SJSA1 (cell line): ENCODE data around the gene KANSL3. TPM values are rescaled to one million over a fixed set of nuclear protein-coding genes. Genes with fewer than 3 reads are reported as not detected.
"Not testable (repeated sequence)": the region's sequence is repeated elsewhere in the genome, so short reads cannot be mapped to it uniquely, and the experiment has no call there.

ENCODE experiments used
- DNase-seq, 2 experiments: peaks; one replicate each; pipeline ENCODE4 v3.0.0-alpha.2; 2015 to 2020; ENCODE audit warnings: low spot score in 2 of 2, low read depth in 1 of 2
- H3K27ac ChIP-seq: fragments of 250-450 bp; sonication (Bioruptor Pico); 2 replicates; pipeline ENCODE4 v1.5.1; 2020; ENCODE audit warnings: mild to moderate bottlenecking, moderate library complexity
- H3K27me3 ChIP-seq: fragments of 250-450 bp; sonication (Bioruptor Pico); replicated peaks from 2 replicates; pipeline ENCODE4 v1.5.1; 2020; ENCODE audit warnings: mild to moderate bottlenecking, moderate library complexity
- H3K36me3 ChIP-seq: fragments of 250-450 bp; sonication (Bioruptor Pico); 2 replicates; pipeline ENCODE4 v1.5.1; 2020; ENCODE audit warnings: mild to moderate bottlenecking
- H3K4me1 ChIP-seq: fragments of 250-450 bp; sonication (Bioruptor Pico); replicated peaks from 2 replicates; pipeline ENCODE4 v1.6.1; 2021; ENCODE audit warnings: mild to moderate bottlenecking
- H3K4me3 ChIP-seq: fragments of 250-450 bp; sonication (Bioruptor Pico); 2 replicates; pipeline ENCODE4 v1.5.1; 2020; ENCODE audit warnings: mild to moderate bottlenecking
- H3K9me3 ChIP-seq: fragments of 250-450 bp; sonication (Bioruptor Pico); replicated peaks from 2 replicates; pipeline ENCODE4 v1.5.1; 2020; ENCODE audit warnings: mild to moderate bottlenecking
- total RNA-seq: library from RNA; depleted of rRNA; stranded (reverse); fragments of >200 nt; shearing (Covaris generic); gene quantifications from 2 replicates; pipeline ENCODE4 v1.2.3, GENCODE V29; 2014; rRNA removed

KANSL3 gene
- 21.9 and 31.4 TPM in 2 replicates for total RNA-seq

DNA sequence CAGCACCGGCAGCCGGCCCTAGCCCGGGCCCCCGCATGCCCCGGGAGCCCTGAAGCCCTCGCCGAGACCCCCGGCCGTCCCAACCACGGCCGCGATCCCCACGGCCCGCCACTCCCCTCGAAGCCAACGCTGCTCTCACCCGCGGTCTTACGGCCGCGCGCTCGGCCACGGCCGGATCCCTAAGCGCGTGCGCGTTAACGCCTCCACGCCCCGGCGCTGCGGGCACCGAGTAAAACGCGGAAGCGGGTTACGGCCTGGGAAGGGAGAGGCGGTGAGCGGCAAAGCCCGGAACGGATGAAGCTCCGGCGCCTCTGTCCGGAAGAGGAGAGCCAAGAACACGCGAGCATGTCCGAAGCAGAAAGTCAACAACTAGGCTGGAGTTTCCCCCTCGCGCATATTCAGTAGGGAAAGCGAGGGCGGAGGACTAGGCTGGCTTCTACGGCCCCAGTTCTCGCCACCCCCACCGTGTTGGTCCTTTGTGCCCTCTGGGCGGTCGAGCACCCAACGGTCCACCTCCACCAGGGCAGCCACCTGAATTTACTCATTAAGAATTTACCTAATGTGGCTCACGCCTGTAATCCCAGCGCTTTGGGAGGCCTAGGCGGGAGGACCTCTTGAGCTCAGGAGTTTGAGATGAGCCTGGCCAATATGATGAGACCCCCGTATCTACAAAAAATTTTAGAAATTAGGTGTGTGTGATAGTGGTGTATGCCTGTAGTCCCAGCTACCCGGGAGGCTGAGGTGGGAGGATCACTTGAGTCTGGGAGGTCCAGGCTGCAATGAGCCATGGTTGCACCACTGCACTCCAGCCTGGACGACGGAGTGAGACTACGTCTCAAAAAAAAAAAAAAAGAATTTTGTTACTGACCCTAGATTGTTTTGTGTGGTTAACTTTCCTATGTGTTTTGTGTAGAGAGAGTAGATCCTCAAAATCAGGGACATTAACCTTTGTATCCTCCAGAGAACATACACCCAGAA, at the start of gene KANSL3:
Gene KANSL3 (minus strand): TSS at position 169 of the 978 bp plus-strand sequence. CDS start 1,177 bp downstream, outside the sequence.
- H3K27me3 ChIP-seq: no peaks in the 10 kb centered on the region
- peaks cover 34% of the 10 kb centered on the region for H3K4me1 ChIP-seq
- H3K36me3 ChIP-seq: peaks cover 29% of the 10 kb centered on the region
- H3K27ac ChIP-seq: peak within 1 kb of the TSS; percentile 91
- H3K9me3 ChIP-seq: no peaks in the 10 kb centered on the region
- peak within 1 kb of the TSS; percentile 59 for H3K4me3 ChIP-seq
- peak; percentile 89 to 98 for DNase-seq

DNA sequence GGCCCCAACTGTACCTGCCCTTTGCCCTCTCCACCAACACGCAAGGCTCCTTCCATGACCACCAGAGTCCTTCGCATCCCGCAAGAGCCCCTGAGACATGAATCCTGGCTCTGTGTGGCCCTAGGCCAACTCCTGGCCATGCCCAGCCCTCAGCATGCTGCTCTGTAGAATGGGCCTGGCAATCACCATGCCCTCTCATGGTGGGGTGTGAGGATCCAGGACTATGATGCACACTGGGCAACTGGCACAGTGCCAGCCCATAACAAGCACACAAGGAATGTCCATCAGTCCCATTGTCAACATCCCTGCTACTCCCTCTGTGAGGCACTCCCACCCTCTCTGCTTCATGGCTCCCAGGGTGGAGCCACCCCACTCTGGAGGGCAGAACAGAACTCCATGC, 49.2 kb upstream of the KANSL3 start:
- Histone ChIP-seq H3K4me1 (no peaks in the 10 kb centered on the region), H3K27ac (no peak overlapping the region), H3K27me3 (no peaks in the 10 kb centered on the region), H3K36me3 (no peaks in the 10 kb centered on the region), H3K9me3 (no peaks in the 10 kb centered on the region), H3K4me3 (no peak overlapping the region)
- no peak for DNase-seq

DNA sequence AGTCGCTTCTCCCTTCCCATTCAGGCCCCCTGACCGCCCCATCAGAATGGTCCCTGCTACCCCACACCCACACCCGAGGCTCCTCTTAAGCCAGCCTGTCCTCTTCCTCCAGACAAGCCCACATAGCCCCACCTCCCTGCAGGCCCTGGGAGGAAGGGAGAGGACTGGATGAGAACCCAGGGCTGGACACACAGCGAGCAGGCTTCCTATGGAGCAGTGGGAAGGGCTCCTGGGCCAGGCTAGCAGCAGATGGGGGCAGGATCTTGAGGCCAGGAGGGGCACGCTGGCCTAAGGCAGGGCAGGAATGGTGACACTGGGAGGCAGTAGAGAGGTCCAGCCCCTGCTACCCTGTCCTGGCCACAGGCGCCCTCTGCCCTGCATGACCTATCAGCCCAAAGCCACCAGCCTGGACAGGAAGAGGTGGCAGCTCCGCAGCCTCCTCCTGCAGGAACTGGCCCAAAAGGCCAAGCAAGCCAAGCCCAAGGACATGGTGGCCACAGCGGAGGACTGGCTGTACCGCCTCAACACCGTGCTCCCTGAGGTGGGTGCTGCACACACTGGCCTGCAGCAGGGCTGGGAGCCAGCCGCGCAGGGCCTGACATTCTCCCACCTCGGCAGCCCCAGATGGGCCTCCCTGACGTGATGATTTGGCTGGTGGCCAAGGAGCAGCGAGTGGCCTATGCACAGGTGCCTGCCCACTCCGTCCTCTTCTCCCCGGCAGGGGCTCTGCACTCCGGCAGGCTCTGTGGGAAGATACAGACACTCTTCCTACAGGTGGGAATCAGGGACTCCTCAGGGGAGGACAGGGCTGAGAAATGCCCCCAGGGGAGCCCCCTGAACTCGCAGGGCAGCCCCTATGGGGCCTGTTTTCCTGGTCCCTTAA, 47.7 kb upstream of the KANSL3 start:
- no peaks in the 10 kb centered on the region for H3K36me3 ChIP-seq
- DNase-seq: no peak
- H3K27me3 ChIP-seq: peaks cover under 1% of the 10 kb centered on the region; the same call in 1 of the 2 replicates
- H3K4me3 ChIP-seq: no peak overlapping the region
- H3K27ac ChIP-seq: no peak overlapping the region
- no peaks in the 10 kb centered on the region for H3K4me1 ChIP-seq
- H3K9me3 ChIP-seq: no peaks in the 10 kb centered on the region

DNA sequence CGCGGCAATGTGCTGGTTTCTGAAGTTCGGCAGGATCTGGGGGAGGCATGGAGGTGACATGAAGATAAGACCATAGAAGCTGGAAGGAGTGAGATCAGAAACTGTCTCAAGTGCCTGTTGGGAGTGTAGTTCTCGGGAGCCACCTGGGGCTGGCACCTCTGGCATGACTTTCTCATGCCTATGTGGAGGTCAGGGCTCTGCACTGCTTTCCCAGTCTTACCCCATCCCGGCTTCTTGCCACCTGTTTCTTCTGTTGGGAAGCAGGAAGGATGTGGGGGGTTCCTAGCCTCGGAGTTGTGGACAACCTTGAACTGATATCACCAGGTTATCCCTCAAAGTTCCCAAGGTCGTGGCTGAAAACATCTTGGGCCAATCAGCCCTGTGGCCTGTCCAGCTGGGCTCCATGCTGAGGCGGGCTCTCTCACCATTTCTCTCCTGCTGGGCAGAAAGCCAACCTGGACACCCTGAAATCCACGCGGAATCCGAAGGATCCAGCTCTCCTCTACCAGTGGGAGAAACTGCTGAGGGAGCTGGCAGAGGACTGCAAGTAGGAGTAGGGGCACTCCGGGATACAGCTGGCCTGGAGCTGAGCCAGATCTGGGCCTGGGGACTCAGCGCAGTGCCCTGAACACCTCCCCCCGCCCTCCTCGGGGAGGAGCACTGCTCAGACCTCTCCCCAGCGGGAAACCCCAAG, 46.9 kb upstream of the KANSL3 start:
- Histone ChIP-seq H3K27ac (no peak overlapping the region), H3K9me3 (no peaks in the 10 kb centered on the region), H3K36me3 (no peaks in the 10 kb centered on the region), H3K27me3 (peaks cover 8% of the 10 kb centered on the region), H3K4me1 (no peaks in the 10 kb centered on the region), H3K4me3 (no peak overlapping the region)
- DNase-seq: no peak

DNA sequence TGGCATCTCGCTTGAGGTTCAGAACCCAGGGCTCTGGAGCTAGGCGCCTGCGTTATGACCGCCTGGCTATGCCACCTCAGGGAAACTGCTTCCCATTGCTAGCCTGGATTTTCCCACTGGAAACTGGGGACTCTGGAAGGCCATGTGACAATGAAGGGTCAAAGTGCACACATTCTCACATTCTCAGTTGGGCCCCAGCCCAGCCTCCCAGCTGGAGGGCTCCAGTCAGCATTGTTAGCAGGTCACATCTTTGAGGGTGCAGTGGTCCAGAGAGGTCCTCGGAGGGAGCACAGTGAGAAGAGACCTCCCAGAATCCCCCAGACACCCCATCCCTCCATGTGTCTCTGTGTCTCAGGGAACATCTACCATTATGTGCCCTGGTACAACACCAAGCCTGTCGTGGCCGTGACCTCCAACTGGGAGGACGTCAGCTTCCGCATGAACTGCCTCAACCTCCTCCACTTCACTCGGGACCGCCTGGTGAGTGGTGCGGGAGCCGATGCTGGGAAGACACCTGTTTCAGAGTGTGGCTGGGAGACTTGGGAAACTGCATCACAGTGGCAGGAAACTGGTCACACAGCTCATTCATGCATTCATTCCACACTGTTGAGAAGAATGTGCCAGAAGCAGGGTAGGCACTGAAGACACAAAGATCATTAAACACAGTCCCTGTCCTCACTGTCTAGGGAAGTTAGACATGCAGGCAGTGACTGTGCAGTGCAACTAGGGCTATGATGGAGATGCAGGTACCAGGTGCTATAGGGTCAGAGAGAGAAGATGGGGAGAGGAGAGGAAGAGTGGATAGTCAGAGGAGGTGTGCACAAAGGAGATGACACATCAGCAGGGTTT, 46.1 kb upstream of the KANSL3 start:
- H3K27me3 ChIP-seq: peaks cover 10% of the 10 kb centered on the region
- H3K27ac ChIP-seq: no peak overlapping the region
- DNase-seq: no peak
- no peaks in the 10 kb centered on the region for H3K9me3 ChIP-seq
- no peaks in the 10 kb centered on the region for H3K36me3 ChIP-seq
- no peaks in the 10 kb centered on the region for H3K4me1 ChIP-seq
- H3K4me3 ChIP-seq: no peak overlapping the region

DNA sequence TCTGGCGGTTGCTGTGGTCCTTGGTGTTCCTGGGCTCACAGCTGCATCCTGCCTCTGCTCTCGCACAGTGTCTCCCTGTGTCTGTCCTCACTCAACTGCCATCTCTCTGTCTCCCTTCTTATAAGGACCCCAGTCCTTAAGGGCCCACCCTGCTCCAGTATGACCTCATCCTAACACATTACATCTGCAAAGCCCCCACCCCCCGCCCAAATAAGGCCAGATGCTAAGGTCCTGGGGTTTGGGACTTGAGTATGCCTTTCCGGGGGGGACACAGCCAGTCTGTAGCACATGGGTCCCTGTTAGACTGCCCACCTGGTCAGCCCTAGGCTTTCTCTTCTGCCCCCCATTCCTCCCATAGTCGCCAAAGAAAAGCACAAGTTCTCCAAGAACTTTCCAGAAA, 45.2 kb upstream of the KANSL3 start:
- Histone ChIP-seq H3K4me1 (no peaks in the 10 kb centered on the region), H3K27me3 (peaks cover 10% of the 10 kb centered on the region), H3K9me3 (no peaks in the 10 kb centered on the region), H3K36me3 (no peaks in the 10 kb centered on the region), H3K4me3 (no peak overlapping the region), H3K27ac (no peak overlapping the region)
- DNase-seq: no peak

DNA sequence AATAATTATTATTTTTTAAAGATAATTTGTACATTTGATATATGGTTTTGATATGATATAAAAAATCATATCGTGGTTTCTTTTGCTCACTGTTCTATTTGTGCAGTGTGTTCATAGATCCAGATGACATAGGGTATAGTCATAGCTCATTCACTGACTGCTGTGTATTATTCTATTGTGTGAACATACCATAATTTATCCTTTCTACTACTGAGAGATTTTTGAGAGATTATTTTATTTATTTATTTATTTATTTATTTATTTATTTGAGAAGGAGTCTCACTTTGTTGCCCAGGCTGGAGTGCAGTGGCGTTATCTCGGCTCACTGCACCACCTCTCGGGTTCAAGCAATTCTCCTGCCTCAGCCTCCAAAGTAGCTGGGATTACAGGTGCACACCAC, 43.4 kb upstream of the KANSL3 start:
- H3K27me3 ChIP-seq: peaks cover 10% of the 10 kb centered on the region
- no peaks in the 10 kb centered on the region for H3K36me3 ChIP-seq

DNA sequence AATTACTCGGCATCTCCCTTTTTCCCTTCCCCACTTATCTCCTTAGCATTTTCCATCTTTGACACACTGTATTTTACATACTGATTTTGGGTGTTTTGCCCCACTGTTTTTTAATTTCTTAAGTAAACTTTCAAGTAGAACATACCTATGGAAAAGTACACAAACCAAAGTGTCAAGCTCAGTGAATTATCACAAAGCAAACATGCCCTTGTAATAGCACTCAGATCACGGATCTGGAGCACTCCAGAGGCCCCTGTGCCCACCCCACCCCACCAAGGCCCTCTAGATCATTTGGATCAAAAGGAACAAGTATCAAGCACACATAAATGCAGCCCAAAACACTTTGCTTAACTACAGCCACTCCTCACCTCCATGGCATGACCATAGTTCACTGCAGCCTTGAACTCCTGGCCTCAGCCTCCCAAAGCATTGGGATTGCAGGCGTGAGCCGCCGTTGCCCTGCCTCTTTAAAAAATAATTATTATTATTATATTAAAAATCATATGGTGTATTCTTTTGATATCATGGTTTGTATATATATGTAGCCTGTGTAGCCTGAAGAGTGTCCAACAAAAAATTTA, 42.5 kb upstream of the KANSL3 start:
- Histone ChIP-seq H3K36me3 (no peaks in the 10 kb centered on the region), H3K27me3 (peaks cover 10% of the 10 kb centered on the region), H3K27ac (no peak overlapping the region), H3K4me1 (no peaks in the 10 kb centered on the region), H3K9me3 (no peaks in the 10 kb centered on the region), H3K4me3 (no peak overlapping the region)
- DNase-seq: no peak

More for the DNA sequence above, 43.4 kb upstream of the KANSL3 start:
- no peak overlapping the region for H3K27ac ChIP-seq
- H3K4me1 ChIP-seq: no peaks in the 10 kb centered on the region
- no peaks in the 10 kb centered on the region for H3K9me3 ChIP-seq
- no peak overlapping the region for H3K4me3 ChIP-seq
- no peak for DNase-seq

DNA sequence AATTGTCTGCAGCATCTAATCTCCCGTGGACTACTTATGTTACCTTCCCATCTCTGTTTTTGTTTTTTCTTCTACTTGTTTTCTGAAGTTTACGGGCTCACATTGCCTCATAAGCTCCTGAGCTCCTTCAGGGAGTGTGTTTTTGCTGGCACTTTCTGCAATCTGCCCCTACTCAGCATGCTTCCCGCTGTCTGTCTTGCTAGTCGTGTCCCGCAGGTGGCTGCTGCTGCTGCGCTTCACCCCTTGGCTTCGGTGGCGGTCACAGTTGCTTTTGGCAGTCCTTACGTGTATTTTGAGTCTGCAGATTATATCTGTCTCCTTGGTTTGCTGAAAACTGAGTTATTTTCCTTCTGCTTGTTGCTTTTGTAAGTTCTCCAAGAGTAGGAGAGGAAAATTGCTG, 41.7 kb upstream of the KANSL3 start:
- Histone ChIP-seq H3K4me3 (no peak overlapping the region), H3K27me3 (peaks cover 10% of the 10 kb centered on the region), H3K4me1 (no peaks in the 10 kb centered on the region), H3K9me3 (no peaks in the 10 kb centered on the region), H3K27ac (no peak overlapping the region), H3K36me3 (no peaks in the 10 kb centered on the region)
- DNase-seq: no peak

DNA sequence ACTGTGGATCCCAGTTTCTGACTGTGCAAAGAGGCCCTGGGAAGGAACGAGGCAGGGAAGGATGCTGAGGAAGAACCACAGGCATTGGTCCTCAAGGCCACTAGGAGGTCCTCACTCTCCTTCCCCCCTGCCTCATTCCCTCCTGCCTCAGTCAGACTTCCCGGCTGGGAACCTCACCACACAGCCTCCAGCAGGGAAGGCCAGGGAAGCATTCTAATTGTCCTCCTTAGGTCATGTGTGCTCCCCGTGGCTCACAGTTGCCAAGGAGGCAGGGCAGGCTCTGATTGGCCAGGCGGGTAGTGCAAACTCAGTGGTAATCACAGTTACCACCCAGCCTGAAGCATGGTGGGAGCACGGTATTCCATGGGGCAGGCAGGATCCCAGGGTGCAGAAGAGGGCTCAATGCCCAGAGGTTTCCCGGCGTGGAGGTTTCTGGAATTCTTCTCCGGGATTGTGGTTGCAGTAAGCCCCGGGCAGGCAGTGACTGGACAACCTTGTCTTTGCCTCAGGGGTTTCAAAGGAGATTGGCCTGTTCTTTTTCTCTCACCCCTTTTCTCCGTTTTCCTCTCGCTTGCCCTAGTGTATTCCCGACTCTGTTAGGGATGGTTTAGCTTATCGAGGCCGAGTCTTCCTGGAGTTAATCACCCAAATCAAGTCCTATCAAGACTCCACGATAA, 31.6 kb upstream of the KANSL3 start:
- Histone ChIP-seq H3K36me3 (no peaks in the 10 kb centered on the region), H3K4me1 (peaks cover 15% of the 10 kb centered on the region), H3K27ac (no peak overlapping the region), H3K27me3 (no peaks in the 10 kb centered on the region), H3K9me3 (no peaks in the 10 kb centered on the region), H3K4me3 (no peak overlapping the region)
- no peak for DNase-seq

DNA sequence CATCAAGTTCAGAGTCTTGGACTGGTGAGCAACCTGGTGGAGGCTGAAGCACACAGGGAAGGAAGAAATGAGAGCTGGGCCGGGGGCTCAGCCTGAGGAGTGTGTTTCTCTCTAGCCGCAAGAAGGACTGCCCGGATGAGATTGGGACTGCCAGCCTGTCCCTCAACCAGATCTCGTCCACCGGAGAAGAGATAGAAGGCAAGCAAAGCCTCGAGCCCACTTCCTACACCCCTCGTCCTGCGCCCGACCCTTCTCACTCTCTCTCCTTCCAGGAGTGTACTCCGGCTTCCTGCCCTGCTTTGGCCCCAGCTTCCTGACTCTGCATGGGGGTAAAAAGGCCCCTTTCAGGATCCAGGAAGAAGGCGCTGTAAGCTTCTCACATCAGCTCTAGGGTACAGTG, 30.7 kb upstream of the KANSL3 start:
- no peaks in the 10 kb centered on the region for H3K36me3 ChIP-seq
- H3K27me3 ChIP-seq: no peaks in the 10 kb centered on the region
- no peak overlapping the region for H3K4me3 ChIP-seq
- H3K9me3 ChIP-seq: no peaks in the 10 kb centered on the region
- H3K27ac ChIP-seq: no peak overlapping the region
- H3K4me1 ChIP-seq: peaks cover 18% of the 10 kb centered on the region
- DNase-seq: no peak

DNA sequence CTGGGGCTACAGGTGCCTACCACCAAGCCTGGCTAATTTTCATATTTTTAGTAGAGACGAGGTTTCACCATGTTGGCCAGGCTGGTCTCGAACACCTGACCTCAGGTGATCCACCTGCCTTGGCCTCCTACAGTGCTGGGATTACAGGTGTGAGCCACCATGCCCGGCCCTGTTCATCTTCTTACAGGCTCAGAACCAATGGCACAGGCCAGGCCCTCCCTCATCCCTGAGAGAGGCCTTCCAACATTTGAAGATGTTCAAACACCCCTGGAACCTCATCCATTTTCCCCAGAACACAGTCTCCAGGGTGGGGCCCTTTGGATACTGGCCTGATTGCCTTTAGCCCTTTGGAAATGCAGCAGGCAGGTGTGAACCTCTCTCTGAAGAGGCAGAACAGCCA, 27.6 kb upstream of the KANSL3 start:
- H3K4me3 ChIP-seq, H3K9me3 ChIP-seq, H3K27me3 ChIP-seq, H3K36me3 ChIP-seq, DNase-seq: not testable (repeated sequence)
- Histone ChIP-seq H3K4me1 (peaks cover 18% of the 10 kb centered on the region), H3K27ac (peak overlapping the region; percentile 76)
